ENCODE measurements around the gene ACVRL1.

Gene ACVRL1

DNA sequence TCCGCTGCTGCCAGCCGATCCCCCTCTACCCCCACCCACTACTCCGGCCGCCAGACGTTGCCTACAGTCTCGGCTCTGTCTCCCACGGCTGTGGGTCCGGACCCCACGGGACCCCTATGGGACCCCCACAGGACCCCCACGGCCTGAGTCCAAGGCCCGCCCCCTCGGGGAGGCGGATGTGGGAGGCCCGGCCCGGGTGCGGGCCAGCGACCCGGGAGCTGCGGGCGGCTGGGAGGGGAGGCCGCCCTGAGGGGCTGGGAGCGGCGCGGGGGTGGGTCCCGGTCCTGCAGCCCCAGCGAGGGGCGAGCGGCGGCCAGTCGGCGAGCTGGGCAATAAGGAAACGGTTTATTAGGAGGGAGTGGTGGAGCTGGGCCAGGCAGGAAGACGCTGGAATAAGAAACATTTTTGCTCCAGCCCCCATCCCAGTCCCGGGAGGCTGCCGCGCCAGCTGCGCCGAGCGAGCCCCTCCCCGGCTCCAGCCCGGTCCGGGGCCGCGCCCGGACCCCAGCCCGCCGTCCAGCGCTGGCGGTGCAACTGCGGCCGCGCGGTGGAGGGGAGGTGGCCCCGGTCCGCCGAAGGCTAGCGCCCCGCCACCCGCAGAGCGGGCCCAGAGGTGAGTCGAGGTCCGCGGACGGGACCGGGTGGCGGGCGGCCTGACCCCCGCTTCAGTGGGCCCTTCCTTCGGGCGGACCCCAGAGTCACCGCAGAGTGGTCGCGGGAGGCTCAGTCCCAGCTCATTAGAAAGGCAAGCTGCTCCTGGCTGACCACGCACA lies at the start of gene ACVRL1:
ACVRL1 (plus strand) TSS at position 422 of the 773 bp plus-strand sequence. CDS start 4,971 bp downstream, outside the sequence.
- DNase-seq = no peak

- DNase-seq = no peak
These were observed 46.3 kb upstream of the ACVRL1 start for GRCh38 chr12:51860986-51861385.

GRCh38 chr12:51862947-51863346 lies 44.4 kb upstream of the ACVRL1 start:
- no peak for DNase-seq

DNA sequence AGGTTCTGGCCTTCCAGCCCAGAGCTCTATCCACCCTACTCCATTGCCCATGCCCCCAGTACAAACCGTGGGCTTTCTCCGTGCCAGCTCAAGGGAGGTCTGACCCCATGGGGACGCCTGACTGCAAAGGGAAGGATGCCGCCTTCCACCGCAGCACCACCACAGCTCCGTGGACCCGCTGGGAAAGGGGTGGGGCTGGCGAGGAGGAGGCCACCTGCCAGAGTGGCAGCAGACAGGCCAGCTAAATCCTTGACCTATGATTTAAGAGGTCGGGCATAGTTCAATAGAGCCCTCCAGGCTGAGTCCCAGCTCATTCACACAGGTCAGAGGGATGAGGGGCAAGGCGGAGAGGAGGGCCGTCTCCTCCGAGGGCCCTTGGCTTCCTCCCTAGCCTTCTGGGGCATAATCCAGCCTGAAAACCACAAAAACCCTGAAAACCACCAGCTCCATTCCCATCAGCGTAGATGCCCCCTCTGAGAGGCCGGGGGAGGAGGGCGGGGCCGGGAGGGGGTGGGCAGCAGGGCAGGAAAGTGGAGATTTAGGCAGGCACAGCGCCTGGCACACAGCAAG lies 43.9 kb upstream of the ACVRL1 start:
- DNase-seq = no peak

DNA sequence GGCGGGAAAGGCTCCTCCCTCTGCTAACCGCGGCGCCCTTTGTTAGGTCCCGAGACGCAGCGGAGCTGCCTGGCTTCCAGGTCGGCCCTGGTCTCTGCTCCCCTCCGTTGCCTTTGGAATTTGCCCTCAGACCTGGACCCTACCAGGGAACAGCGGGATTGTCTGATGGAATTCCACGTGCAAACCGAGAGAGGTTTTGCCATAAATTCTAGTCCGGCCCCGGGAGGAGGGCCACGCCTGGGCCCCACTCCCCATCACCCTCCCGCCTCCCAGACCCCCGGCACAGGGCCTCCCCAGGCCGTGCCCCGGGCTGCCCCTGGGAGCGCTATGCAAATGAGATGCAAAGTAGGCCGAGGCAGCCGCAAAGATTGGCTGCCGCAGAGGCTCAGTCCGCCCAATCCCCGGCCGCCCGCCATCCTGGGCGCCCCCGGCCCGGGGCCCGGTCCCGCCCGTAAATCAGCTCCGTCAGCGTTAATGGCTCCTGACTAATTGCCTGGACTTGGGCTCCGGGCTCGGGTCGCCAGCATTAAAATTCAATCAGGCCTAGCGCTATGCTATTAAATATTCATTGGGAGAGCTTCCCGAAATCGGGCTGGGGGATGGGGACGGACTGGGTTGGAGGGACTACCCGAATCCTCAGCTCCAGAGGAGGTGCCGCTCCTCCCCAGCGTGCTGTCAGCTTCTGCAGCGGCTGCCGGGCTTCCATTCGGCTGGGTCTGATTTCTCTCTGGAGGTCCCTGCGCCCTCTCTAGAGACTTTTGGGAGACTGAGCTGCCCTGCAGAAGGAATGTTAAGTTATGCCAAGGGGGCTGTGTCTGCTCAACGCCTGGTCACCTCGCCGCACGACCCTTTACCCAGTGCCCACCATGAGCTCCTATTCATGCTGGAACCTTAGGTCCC lies 43.1 kb upstream of the ACVRL1 start:
- no peak for DNase-seq

DNA sequence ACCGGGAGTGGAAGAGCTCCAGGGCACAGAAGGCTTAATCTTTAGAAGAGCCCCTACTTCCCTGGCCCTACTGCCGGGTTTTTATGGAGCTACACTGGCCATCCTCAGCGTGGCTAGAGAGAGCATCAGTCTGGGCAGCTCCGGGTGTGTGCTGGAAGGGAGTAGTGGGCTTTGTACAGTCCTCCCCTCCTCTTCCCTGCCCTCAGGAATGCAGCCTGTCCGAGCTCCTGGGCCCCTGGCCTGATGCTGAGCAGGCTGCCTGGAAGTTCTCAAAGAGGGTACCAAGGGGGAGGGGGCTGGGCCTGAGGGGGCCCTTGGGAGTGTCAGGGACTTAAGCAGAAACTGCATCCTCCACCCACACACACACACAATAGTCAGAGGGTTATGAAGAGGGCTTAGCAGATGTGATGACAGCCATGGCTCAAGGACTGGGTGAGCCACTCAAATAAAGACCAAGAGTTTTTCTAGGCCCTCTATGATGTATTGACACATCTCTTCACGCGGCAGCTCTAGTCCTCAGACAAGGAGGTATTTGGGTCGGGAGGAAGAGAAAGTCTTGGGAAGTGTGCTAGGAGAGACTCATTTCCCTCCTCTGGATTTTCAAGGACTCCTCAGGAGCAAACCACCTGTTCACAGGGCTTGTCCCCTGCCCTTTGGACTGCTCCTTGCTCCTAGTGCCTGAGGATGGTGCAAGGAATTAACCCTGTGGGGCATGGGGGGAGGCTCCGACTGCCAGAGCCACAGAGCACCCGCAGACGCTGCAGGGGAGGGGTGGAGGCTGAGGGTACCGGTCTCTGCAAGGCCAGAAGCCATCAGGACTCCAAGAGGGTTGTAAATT lies 42.3 kb upstream of the ACVRL1 start:
- DNase-seq = no peak

- no peak for DNase-seq
These were observed 41.5 kb upstream of the ACVRL1 start for GRCh38 chr12:51865757-51866270.

DNA sequence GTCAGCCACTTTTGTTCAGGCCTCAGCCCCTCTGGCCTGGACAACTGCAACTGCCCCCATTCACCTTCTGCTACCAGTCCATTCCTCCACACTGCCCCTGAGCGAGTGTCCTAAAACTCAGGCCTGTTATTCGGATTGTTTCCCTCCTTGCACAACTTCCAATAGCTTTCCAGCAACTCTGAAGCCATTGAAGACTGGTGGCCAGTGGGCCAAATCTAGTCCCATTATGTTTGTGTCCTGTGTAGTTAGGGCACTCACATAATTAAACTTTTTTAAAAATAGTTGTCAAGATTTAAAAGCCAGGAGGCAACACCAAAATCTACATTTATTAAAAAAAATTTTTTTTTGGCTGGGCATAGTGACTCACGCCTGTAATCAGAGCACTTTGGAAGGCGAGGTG lies 41.0 kb upstream of the ACVRL1 start:
- DNase-seq = no peak

GRCh38 chr12:51866762-51867161 lies 40.5 kb upstream of the ACVRL1 start:
- no peak for DNase-seq

DNA sequence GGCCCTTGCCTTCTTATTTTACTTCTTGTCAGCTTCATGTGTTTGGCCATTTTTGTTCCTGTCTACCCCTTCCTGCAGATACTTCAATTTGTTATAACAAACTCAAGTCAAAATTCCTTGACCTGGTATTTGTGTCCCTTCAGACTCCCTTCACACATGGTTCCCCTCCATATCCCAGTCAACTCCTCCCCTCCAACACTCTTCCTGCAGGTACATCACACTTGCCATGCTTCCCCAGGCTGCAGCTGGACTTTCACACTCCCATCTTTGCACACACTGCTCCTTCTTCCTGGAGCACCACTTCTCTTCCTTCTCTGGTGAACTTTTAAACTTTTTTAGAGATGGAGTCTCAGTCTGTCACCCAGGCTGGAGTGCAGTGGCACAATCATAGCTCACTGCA lies 39.9 kb upstream of the ACVRL1 start:
- no peak for DNase-seq

DNA sequence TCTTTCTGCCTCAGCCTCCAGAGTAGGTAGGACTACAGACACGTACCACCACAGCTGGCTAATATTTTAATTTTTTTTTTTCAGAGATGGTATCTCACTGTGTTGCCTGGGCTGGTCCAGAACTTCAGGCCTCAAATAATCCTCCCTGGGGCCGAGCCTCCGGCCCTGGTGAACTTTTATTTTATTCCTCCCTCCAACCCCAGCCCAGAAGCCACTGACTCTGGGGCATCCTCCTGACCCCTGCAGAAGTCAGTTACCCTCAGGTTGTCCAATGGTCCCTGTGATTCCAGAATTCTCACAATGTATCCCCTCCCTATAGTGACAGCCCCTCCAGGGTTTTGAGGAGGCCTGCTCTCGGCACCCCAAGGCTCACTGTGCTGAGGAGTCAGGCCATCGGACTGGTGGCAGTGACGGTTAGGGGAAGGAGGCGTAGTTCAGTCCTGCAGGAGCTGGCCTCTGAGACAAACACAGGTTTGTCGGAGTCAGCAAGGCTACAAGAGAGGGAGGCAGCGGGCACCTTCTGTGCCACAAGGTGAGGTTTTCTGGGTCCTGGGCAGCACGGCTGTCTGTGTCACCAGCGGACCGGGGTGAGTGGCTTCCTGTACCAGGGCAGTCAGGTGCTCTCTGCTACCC lies 39.4 kb upstream of the ACVRL1 start:
- no peak for DNase-seq

- no peak for DNase-seq
These were observed 38.3 kb upstream of the ACVRL1 start for GRCh38 chr12:51868821-51869495.

DNA sequence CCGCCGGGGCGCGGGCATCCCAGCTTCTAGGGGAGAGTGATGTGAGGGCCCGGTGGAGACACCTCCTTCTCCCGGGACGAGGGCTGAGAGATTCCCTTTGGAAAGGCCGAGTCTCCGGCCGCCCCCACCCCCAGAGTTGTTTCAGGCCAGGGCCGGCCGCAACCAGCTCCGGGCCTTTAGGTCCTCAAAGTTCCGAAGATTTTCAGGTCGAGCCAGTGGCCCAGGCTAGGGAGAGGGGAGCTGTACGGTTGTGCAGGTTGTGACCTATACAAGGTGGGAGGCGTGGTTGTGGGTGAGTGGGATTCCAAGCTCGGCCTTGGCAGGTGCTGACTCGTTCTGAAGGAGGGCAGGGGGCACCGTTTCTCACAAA lies 37.8 kb upstream of the ACVRL1 start:
- DNase-seq = no peak

- DNase-seq = no peak
These were observed 37.4 kb upstream of the ACVRL1 start for GRCh38 chr12:51869931-51870330.

GRCh38 chr12:51870504-51870903 lies 36.8 kb upstream of the ACVRL1 start:
- no peak for DNase-seq

DNA sequence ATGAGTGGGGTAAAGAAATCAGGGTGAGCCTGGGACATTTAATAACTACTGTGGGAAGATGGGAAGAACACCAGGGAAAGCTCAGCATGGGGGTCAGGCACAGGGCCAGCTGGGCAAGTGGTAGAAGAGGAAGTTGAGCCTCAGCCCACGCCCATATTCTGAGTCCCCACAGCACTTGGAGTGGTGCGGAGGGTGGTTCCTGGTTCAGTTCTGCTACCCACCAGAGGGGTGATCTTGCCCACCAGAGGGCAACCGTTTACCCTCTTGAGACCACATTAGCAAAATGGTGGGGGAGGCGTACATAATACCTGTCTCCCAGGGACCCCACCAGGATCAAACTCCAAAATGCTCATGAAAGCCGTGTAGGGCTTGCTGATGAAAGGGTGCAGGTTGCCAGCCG lies 36.2 kb upstream of the ACVRL1 start:
- no peak for DNase-seq

DNA sequence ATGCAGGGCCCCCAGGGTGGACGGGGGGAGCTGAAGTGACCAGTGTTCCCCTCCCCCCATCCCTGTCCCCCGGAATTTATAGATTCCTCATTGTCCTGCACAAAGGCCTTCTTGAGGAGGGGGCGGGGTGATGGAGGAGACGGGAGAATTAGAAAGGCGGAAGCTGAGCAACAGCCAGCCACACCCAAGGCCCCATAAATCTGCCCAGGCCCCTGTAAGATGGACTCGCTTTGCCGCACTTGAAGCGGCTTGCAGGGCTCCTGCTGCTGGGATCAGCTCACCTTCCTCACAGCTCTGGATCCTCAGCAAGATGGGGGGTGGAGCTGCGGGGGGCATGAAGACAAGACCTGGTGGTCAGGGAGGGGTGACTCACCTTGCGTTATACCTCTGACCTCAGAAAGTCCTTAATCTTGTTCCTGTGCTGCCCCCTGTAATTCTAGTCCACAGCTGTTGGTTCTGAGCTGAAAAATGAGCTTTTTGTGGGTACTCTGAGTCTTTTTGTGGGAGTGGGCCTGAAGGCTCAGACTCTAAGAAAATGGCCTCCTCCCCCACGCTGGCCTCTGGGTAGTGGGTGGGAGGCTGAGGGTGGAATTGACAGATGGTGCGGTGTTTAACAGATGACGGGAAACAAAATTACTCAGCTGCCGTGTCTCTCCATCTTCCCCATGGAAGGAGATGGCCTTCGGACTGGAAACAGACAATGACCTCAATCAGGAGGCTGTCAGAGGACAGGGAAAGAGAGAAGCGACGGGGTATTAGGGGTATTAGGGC lies 35.2 kb upstream of the ACVRL1 start:
- no peak for DNase-seq

DNA sequence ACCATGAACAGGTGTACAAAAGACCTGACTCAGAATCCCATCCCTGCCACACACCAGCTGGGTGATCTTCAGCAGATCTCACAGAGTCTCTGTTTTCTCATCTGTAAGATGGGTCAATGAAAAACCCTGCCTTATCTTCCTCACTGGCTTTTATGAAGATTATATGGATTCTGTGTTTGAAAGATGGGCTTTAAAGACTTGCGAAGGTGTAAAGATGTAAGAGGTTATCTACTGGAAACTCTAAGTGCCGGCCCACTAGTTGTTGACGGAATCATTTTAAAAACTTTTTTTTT lies 34.7 kb upstream of the ACVRL1 start:
- DNase-seq = no peak

DNA sequence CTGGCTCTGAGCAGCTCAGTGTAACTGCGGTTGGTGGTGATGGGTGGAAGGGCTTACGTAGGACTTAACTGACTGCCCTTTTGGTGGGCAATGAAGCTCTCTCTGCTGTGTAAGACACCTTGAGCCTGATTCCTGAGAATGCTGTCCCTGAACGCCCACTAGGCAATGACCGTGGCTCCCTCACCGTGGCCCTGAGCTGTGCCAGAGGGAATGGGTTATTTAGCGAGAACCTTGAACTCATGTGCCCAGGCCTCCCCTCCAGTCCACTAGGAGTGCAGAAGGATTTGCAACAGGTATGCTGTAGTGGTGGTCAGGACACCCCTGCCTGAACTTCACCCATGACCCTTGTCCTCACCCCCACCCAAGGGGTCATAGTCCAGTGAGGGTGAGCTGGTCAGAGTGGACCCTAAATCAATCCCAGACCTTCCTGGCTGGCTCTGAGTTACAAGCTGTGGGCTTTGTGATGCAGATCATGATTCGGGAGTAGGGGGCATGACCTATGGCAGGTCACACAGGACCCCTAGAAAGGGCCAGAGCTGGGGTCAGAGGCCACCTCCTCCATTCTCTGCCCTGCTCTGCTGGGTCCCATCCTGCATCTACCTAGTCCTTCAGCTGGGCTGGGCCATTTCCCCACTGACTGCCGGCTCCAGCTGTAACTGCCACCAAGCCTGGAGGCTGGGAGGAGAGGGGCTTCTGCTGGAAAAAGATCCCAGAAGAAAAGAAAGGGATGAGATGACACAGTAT lies 33.9 kb upstream of the ACVRL1 start:
- DNase-seq = no peak

DNA sequence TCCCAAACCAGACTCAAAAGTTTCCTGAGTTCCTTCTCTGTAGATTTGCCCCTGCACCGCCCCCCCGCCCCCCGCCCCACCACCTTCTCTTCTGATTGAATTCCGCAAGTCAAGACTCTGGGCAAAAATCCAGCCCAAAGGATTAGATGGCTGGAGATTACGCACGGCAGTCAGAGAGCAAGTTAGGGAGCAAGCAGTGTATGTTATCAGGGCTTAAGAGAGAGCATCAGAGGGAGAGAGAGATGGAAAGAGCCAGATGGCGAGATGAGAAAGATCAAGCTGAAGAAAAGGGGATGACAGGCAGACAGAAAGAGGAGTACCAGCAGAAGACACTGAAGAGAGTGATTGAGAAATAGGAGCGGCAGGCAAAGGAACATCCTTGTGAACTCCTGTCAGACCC lies 33.3 kb upstream of the ACVRL1 start:
- no peak for DNase-seq
